Measurements from ENCODE around the gene ALDH1L1. TPM values are rescaled to one million over a fixed set of nuclear protein-coding genes. Genes with fewer than 3 reads are reported as not detected.

The ALDH1L1 gene
- total and polyA plus RNA-seq, 9 of the 15 experiments (the other 6 are each of a cell fraction or from before 2014, with no cell fraction given), result 0.06 to 1.9 (median 0.57) TPM; not detected in 1

DNA sequence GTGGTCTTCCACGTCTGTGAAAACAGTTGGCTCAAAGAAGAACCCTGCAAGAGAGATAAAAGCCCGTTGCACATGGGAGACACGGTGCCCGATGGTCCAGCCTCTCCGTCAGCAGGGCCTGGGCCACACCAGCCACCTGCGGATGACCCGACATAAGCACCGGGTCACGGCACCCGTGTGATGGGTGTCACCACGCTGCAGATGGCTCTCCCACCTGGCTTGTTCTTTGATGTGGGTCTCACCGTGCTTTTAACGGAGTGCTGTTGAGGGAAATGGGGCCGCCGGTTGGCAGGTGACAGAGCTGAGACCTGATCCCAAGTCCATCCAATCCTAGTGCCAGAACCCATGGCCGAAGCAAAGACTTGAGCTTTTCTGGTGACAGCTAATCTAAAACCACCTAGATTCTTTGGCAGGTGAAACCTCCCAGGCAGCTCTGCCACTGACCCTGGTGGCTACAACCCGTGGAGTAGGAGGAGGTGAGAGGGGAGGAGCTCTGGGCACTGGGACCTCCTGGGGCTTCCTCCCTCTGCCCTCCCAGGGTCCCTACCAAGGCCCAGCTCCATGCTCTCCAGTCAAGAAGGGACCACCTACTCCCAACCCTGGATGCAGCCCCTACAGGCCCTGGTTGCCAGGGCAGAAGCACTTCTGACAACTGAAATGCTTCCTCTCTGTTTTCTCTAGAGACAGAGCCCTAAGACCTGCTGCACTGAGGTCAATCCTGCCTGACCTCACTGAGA lies 73.0 kb downstream of the ALDH1L1 start:
- no peaks in the 10 kb centered on the region for H3K36me3 ChIP-seq (ENCODE audit: control insufficient read depth, insufficient read depth, low read length)
- no peak overlapping the region for H3K9ac ChIP-seq (ENCODE audit: insufficient read depth in 1 of 2, low read depth in 2 of 2, low read length in 2 of 2)
- H3K27ac ChIP-seq (ENCODE audit: extremely low read depth, low read depth, low read length), result no peak overlapping the region
- intact Hi-C loops (cut with micrococcal nuclease) (no loop called here), in situ Hi-C loops (cut with MboI) (no loop called here)
- no peak overlapping the region for H3K4me2 ChIP-seq (ENCODE audit: insufficient read depth, low read length)
- CTCF ChIA-PET (ENCODE audit: low intra/inter-chr PET ratio), result no interaction called here
- BruUV-seq (replicated peaks), result no TSS peak
- 0 out of 2 replicates have a peak, but pooled peaks cover 3% of the 10 kb centered on the region for H4K20me1 ChIP-seq (replicated peaks; ENCODE audit: control insufficient read depth, insufficient read depth, low read length)
- H3K4me3 ChIP-seq, result no peak overlapping the region
- no peak for ATAC-seq
- peaks cover 0 to 3% of the 10 kb centered on the region in 2 experiments; a peak in 1 of 5 replicates for H3K4me1 ChIP-seq (replicated peaks in 1 of 2; ENCODE audit: control insufficient read depth in 2 of 2, insufficient read depth in 2 of 2, low read length in 2 of 2)
- POLR2A ChIA-PET, result no interaction called here
- peaks cover 2 to 75% of the 10 kb centered on the region in 2 experiments; a peak in 4 of 5 replicates for H3K27me3 ChIP-seq (ENCODE audit: control insufficient read depth in 2 of 2, insufficient read depth in 2 of 2, low read length in 2 of 2)
- 0% methylated on average over 12 of the region's 17 CpGs for WGBS (ENCODE audit: insufficient coverage, low coverage, missing lambda C conversion rate)
- DNase-seq (ENCODE audit: extremely low read depth in 1 of 4, low spot score in 3 of 4), result no peak
- H3K9me1 ChIP-seq (ENCODE audit: control insufficient read depth, insufficient read depth, low read length), result no peaks in the 10 kb centered on the region
- no peak for FAIRE-seq
- no peaks in the 10 kb centered on the region for H3K79me2 ChIP-seq (ENCODE audit: control insufficient read depth, insufficient read depth, low read length)
- no peak overlapping the region for H2AFZ ChIP-seq (ENCODE audit: low read depth, low read length)
- no peaks in the 10 kb centered on the region for H3K9me3 ChIP-seq (replicated peaks; ENCODE audit: control insufficient read depth, insufficient read depth, low read depth, low read length)
- TF ChIP-seq PTRF (tag; IDR thresholded peaks at IDR 0.05) (no peak), RBM25 (IDR thresholded peaks at IDR 0.05; ENCODE audit: low read depth, low read length, severe bottlenecking) (no peak), ZNF551 (CRISPR knock-in tag; IDR thresholded peaks at IDR 0.05) (no peak), NONO (IDR thresholded peaks at IDR 0.05; ENCODE audit: low read depth in 2 of 2, low read length in 1 of 2) (no peak), RBFOX2 (IDR thresholded peaks at IDR 0.05; ENCODE audit: low read depth, low read length) (no peak), RBM17 (IDR thresholded peaks at IDR 0.05; ENCODE audit: borderline replicate concordance, low read depth, low read length) (no peak), CBX1 (IDR thresholded peaks at IDR 0.05; ENCODE audit: low read depth) (no peak), GABPB2 (CRISPR knock-in tag; conservative IDR thresholded peaks at IDR 0.05) (no peak), BRD9 (IDR thresholded peaks at IDR 0.05; ENCODE audit: low read depth, partially characterized antibody) (no peak), PURB (CRISPR knock-in tag; IDR thresholded peaks at IDR 0.05; ENCODE audit: low read depth) (no peak)
- TF ChIP-seq, protein P1, sequence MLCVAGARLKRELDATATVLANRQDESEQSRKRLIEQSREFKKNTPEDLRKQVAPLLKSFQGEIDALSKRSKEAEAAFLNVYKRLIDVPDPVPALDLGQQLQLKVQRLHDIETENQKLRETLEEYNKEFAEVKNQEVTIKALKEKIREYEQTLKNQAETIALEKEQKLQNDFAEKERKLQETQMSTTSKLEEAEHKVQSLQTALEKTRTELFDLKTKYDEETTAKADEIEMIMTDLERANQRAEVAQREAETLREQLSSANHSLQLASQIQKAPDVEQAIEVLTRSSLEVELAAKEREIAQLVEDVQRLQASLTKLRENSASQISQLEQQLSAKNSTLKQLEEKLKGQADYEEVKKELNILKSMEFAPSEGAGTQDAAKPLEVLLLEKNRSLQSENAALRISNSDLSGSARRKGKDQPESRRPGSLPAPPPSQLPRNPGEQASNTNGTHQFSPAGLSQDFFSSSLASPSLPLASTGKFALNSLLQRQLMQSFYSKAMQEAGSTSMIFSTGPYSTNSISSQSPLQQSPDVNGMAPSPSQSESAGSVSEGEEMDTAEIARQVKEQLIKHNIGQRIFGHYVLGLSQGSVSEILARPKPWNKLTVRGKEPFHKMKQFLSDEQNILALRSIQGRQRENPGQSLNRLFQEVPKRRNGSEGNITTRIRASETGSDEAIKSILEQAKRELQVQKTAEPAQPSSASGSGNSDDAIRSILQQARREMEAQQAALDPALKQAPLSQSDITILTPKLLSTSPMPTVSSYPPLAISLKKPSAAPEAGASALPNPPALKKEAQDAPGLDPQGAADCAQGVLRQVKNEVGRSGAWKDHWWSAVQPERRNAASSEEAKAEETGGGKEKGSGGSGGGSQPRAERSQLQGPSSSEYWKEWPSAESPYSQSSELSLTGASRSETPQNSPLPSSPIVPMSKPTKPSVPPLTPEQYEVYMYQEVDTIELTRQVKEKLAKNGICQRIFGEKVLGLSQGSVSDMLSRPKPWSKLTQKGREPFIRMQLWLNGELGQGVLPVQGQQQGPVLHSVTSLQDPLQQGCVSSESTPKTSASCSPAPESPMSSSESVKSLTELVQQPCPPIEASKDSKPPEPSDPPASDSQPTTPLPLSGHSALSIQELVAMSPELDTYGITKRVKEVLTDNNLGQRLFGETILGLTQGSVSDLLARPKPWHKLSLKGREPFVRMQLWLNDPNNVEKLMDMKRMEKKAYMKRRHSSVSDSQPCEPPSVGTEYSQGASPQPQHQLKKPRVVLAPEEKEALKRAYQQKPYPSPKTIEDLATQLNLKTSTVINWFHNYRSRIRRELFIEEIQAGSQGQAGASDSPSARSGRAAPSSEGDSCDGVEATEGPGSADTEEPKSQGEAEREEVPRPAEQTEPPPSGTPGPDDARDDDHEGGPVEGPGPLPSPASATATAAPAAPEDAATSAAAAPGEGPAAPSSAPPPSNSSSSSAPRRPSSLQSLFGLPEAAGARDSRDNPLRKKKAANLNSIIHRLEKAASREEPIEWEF (CRISPR knock-in tag; IDR thresholded peaks at IDR 0.05), result no peak
- TF ChIP-seq, protein P2, sequence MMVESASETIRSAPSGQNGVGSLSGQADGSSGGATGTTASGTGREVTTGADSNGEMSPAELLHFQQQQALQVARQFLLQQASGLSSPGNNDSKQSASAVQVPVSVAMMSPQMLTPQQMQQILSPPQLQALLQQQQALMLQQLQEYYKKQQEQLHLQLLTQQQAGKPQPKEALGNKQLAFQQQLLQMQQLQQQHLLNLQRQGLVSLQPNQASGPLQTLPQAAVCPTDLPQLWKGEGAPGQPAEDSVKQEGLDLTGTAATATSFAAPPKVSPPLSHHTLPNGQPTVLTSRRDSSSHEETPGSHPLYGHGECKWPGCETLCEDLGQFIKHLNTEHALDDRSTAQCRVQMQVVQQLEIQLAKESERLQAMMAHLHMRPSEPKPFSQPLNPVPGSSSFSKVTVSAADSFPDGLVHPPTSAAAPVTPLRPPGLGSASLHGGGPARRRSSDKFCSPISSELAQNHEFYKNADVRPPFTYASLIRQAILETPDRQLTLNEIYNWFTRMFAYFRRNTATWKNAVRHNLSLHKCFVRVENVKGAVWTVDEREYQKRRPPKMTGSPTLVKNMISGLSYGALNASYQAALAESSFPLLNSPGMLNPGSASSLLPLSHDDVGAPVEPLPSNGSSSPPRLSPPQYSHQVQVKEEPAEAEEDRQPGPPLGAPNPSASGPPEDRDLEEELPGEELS (CRISPR knock-in tag; IDR thresholded peaks at IDR 0.05; ENCODE audit: borderline replicate concordance), result no peak
- TF ChIP-seq, protein P3, sequence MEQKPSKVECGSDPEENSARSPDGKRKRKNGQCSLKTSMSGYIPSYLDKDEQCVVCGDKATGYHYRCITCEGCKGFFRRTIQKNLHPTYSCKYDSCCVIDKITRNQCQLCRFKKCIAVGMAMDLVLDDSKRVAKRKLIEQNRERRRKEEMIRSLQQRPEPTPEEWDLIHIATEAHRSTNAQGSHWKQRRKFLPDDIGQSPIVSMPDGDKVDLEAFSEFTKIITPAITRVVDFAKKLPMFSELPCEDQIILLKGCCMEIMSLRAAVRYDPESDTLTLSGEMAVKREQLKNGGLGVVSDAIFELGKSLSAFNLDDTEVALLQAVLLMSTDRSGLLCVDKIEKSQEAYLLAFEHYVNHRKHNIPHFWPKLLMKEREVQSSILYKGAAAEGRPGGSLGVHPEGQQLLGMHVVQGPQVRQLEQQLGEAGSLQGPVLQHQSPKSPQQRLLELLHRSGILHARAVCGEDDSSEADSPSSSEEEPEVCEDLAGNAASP (IDR thresholded peaks at IDR 0.05), result no peak
